Fibroblast of the aortic adventitia (primary cell): ENCODE results near the gene ATP5IF1. TPM values are rescaled to one million over a fixed set of nuclear protein-coding genes. Genes with fewer than 3 reads are reported as not detected.

ENCODE experiments used
- DNase-seq: peaks from one replicate; pipeline ENCODE4 v3.0.0-alpha.2; 2010; ENCODE audit warnings: low read depth
- H3K4me3 ChIP-seq: 2 replicates; pipeline ENCODE4 v1.5.1; 2011; ENCODE audit warnings: low read depth, mild to moderate bottlenecking, control low read depth, low read length, moderate library complexity
- total RNA-seq: library from RNA; depleted of rRNA; stranded (reverse); fragments of >200 nt; gene quantifications from 2 replicates; pipeline ENCODE4 v1.2.3, GENCODE V29; 2012; ENCODE audit warnings: low replicate concordance
- TF ChIP-seq, protein P1 (sequence below): IDR thresholded peaks from 2 replicates; pipeline ENCODE4 v1.5.1; 2011; ENCODE audit warnings: mild to moderate bottlenecking, low read length, control low read depth, inconsistent platforms; ENCODE audit not compliant: insufficient read depth

The ATP5IF1 gene
- total RNA-seq, 1 donor: 108 TPM

DNA sequence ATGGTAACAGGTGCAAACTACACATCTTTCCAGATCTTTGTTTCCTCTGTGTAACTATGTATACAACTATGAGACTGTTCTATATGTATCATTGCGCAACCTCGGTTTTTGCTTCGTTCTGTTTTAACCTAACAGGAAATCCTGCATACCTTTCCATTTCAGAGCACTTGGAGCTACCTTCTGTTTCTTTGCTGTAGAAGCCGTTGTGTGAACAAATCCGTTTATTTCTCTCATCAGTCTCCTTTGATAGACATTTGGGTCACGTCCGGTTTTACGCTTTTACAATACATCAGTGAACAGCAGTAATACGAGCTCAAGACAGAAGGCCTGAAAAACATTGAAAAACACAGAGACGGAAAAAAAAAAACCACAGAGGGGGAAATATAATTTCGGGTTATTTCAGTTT, 10.5 kb downstream of the ATP5IF1 start:
- DNase-seq: no peak
- peak overlapping the region; percentile 61 for H3K4me3 ChIP-seq
- TF ChIP-seq, protein P1, sequence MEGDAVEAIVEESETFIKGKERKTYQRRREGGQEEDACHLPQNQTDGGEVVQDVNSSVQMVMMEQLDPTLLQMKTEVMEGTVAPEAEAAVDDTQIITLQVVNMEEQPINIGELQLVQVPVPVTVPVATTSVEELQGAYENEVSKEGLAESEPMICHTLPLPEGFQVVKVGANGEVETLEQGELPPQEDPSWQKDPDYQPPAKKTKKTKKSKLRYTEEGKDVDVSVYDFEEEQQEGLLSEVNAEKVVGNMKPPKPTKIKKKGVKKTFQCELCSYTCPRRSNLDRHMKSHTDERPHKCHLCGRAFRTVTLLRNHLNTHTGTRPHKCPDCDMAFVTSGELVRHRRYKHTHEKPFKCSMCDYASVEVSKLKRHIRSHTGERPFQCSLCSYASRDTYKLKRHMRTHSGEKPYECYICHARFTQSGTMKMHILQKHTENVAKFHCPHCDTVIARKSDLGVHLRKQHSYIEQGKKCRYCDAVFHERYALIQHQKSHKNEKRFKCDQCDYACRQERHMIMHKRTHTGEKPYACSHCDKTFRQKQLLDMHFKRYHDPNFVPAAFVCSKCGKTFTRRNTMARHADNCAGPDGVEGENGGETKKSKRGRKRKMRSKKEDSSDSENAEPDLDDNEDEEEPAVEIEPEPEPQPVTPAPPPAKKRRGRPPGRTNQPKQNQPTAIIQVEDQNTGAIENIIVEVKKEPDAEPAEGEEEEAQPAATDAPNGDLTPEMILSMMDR: no peak

DNA sequence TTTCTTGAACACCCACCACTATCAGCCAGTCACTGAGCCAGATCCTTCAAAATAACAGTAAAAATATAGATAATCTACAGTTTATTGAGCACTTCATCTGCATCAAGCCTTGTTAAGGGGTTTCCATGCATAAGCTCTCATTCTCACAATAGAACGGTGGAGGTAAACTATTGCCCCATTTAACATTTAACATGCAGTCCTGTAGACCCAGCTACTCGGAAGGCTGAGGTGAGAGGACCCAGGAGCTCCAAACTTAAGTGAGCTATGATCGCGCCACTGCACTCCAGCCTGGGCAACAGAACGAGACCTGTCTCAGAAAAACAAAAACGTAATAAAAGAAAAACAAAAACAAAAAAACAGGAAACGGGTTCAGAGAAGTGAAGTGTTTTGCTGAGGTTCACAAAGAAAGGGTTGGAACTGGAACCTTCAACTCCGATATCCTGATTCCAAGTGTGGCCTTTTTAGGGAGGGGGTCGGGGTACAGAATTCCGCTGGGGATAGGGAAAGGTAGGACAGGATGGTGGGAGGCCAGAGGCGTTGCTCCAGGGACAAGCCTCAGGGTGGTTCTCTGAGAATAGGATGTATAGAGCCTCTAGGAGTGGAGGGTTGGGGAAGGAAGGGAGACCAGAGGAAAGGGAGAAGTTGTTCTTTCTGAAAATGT, 11.8 kb downstream of the ATP5IF1 start:
- TF ChIP-seq, protein P1: no peak
- no peak for DNase-seq
- H3K4me3 ChIP-seq: peak overlapping the region; percentile 49

DNA sequence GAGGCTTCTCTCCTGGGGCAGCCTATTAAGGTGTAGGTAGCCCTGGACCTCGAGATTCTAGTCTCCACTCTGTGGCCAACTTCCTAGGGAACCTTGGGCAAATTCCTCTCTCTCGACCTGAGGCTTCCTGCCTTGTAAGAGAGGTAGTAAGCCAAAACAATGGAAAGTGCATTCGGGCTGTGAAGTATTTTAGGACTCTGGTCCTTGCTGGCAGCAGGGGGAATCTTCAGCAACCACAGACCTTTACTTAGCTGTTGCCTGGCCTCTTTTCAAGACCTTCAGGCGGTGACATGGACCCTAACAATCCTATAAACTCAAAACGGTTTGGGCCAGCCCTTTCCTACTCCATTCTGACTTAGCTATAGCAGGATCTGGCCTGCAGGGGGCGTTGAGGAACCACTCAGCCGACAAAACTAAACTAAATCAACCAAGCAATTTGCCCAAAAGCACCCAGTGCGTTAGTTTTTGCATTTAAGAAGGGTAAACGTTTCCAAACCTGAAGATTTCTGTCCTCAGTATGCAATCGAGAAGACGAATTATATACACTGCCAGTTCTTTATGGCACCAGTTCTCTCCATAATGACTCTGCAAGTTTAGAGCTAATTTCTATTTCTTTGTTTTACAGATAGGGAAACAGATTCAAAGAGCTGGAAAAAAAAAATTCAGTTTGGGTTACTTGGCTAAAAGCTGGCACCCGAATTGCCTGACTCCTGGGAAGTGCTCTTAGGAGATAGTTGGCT, 12.5 kb downstream of the ATP5IF1 start:
- TF ChIP-seq, protein P1: peak; percentile 95
- peak overlapping the region; percentile 42 for H3K4me3 ChIP-seq
- DNase-seq: peak; percentile 94

DNA sequence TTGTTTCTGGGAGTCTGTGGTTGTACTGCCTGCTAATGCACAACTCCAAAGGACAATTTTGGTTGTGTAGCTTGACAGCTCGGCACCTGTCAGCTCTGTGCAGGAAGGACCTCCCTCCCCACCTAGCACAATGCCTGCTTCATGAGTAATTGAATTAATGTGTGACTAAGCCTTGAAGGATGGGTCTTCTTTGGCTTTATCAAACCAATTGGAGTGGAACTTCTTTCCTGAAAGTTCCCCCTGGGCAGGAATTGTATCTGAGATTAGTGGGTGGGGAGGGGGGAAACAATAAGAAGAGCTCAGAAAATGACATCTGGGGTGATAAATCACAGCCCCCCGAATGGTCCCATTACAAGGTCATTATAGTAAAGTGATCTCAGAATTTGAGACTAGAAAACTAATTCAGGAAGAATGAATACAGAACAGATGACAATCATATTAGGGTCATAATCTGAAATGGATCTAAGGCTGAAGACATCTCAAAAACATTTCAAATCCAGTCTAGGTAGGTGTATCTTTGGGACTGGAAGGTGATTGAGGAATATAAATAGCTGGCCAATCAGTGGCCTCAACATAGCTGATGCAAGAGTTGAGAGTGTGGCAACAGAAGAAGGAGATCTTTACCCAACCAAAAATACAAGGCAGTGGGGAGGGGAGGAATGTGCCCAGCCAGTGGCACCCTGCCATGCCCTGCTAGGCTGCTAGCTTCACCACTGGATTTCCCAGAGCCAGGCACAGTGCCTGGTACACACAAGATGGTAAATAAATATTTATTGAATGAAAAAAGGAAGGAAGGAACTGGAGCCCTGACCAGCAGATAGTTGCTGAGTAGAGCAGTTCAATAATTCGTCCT, 13.3 kb downstream of the ATP5IF1 start:
- peak; percentile 87 for DNase-seq
- H3K4me3 ChIP-seq: peak overlapping the region; percentile 42
- TF ChIP-seq, protein P1: no peak

DNA sequence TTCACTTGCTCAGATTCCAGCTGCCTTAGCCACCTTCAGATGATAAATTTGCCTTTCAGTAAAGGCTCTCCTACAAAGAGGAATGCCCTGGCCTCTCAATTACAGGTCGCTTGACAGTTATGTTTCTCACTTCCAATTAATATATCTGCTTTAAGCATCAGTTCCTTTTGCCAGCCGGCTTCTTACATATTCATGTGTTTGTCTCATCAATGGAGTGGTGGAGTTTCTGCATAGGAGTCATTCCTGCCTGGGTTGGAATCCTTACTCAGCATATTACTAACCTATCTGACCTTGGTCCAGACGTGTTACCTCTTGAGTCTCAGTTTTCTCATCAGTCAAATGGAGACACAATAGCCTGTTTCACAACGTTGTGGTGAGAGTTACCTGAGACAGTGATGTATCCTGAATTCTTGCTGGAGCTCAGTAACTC, 14.0 kb downstream of the ATP5IF1 start:
- no peak overlapping the region for H3K4me3 ChIP-seq
- TF ChIP-seq, protein P1: no peak
- DNase-seq: no peak

DNA sequence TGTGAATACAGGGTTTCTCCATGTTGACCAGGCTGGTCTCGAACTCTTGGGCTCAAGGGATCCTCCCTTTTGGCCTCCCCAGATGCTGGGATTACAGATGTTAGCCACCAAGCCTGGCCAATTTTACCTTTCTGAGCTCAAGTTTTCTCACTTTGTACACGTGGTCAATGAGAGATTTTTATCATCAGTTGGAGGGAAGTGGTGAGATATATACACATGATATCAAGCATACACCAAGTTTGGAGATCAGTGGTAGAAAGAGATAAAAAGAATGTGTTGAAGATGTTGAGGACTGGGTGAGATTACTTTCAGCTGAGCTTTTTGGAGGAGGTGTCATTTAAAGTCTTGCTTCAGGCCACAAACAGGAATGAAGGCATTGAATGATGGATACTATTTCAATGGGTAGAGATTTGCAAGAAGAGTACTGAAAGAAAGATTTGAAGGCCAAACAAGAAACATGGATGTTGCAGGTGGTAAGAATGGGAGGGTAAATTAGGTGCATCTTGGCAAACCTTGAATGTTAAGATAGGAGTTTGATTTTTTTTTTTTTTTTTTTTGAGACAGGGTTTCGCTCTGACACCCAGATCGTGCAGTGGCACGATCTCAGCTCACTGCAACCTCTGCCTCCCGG, 20.4 kb downstream of the ATP5IF1 start:
- H3K4me3 ChIP-seq: no peak overlapping the region
- TF ChIP-seq, protein P1: no peak
- DNase-seq: no peak
